Measurements from ENCODE around the gene NOC4L.

The NOC4L gene

DNA sequence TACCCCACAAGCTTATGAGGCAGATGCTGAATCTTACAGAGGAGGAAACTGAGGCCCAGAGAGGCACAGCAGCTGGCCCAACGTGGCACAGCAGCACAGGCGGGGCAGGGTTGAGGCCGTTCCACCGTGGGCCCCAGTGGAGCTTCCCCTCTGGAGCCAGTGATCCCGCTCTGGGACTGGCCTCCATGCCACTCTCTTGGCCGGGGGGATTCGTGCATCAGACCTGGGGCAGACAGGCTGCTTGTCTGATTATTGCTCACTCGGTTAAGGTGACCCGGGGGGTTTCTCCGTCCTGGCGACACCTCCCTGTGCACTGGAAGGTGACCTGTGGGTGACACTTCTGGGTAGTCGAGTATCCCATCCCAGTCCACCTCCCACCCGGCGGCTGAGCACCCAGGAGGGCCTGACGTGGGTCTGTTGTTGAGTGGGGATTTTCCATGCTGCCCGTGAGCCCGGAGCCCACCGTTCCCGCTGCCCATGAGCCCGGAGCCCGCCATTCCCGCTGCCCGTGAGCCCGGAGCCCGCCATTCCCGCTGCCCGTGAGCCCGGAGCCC is 27.8 kb downstream of the NOC4L start:
- DNase-seq = no peak

DNA sequence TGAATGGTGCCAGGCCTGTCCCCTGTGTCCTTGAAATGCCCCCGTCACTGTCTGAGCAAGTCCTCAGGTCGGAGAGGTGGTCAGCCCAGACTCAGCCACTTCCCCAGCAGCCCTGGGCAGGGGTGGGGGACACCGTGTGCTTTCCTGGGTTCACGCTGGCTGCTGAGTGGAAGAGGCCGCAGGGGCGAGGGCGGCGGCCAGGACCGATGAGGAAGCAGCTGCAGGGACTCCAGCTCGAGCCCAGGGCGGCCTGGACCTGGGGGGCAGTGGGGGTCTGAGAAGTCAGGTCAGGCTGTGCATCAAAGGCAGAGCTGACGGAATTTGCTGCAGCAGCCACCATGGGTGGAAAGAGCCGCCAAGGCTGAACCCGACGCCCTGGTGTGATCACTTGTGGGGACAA is 28.4 kb downstream of the NOC4L start:
- no peak for DNase-seq

DNA sequence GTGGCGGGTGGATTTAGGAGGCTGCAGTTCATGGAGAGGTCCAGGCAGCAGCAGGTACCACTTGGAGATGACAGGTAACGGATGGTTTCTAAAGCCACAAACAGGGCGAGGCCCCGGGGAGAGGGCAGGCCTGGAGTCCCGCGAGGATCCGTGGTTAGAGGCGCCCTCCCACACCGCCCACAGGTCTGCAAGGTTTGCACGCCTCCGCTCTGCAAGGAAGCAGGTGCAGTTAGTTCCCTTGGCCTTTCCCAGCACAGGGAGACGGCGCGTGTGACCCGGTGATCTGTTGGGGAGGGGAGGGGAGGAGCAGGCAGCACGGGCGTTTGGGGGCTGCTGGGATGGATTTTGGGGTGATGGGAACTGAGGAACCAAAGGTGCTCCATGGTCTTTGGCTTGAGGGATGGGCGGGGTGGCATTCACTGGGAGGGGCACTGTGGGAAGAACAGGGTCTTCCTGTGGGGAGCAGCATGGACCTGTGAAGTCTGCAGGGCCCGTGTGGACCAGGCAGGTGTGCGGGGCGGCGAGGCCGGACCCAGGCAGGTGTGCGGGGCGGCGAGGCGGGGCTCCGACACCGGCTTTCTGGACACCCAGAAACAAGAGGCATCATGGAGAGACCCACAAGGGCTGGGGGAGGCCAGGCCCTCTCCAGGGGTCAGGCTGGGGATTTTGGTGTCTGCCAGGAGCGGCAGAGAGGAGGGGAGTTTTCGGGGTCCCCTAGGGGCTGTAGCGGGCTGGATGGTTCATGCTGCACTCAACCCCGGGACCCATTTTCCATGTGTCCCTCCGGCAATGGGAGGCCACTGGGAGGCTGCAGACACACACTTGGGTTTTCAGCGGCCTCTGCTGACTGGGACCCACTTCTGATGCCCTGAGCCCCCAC is 29.1 kb downstream of the NOC4L start:
- no peak for DNase-seq

DNA sequence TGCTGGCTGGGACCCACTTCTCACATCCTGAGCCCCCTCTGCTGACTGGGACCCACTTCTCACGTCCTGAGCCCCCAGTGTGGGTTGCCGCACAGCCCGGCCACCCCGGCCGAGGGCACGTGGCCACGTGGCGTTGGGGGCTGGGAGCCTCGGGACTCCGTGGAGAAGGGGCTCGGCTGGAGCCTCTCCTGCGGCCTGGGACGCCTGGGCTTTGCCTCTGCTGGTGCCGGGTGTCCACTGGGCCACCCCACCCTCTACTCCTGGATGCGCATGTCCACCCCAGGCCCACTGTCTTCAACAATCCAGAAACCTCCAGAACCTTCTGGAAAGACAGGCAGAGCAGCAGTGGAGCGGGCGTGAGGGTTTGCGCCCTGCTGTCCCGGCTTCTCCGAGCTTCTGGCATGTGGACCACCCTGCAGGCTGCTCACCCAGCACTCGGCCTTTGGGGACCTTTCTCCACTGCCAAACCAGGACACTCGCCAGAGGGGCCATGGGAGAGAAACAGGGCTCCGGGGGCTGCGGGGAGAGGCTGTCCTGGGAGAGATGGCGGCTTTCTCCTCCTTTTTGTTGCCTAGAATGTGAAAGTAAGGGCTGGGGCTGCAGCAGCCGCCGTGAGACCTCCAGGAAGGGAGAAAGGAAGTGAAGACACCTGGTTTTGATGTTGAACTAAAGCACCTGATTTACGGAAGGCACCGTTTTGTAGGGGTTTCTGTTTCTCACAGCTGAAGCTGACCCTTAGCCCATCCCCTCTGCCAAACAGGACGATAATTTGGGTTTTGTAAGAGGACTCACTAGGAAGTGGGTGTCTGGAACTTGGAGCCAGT is 30.0 kb downstream of the NOC4L start:
- DNase-seq = no peak

DNA sequence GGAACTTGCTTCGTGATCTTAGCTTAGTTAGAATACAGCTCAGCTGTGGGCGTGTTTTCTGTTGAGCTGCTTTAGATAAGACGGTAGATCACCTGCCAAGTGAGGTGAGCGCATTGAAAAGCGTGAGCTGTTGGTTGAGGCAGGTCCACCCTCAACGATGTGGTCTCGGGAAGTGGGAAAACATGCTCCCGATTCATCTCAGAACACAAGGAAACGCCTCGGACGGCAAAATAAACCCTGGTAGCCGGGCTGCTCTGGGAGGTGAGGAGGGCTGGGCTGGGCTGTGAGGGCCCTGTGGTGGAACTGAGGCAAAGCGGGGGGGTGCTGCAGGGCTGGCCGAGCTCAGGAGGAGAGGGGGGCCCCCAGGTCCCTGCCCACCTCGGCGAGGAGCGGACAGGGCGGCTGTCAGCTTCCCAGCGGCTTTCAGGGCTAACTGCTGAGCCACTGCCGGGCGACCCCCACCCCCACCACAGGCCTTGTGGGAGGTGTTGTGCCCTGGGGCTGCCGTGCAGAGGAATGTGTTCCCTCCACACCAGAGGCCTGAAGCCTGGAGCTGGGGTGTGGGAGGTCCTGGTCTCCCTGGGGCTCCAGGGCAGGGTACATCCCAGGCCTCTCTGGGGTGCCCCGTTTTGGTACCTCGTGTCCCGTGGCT is 30.7 kb downstream of the NOC4L start:
- DNase-seq = no peak

DNA sequence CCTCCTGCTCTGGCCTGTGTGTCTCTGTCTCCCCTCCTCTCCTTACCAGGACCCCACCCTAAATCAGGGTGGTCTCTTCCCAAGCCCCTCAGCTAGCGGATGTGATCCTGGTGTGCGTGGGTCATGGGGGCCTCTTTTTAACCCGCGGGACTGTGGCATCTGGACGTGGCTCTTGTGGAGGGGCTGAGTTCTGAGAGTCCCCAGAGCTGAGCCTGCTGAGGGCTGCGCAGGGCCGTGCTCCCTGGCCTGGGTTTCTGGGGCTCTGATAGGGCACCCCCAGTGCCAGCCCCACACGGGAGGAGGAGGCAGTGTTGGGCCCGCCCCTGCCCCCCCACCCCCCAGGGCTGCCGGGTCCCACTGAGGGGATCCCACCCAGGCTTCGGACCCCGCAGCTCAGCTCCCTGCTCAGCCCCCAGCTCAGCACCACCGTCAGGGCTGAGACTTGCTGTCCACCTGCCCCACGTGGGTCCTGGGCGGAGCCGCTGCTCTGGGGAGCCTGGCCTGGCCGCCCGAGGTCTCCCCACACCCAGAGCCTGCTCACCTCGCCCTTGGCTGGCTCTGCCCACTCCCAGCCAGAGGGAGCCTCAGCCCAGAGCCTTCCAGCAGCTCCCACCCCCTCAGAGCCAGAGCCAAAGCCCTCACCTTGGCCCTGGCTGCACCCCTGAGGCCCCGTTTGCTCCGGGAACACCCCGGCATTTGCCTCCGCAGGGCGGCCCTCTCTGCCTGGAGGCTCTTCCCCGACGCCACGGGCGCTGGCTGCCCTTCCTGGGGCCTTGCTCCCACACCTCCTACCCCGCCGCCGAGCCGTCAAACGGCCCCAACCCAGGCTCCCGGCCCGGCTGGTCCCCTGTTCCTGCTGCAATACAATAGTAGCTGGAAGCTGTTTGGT is 31.5 kb downstream of the NOC4L start:
- no peak for DNase-seq

DNA sequence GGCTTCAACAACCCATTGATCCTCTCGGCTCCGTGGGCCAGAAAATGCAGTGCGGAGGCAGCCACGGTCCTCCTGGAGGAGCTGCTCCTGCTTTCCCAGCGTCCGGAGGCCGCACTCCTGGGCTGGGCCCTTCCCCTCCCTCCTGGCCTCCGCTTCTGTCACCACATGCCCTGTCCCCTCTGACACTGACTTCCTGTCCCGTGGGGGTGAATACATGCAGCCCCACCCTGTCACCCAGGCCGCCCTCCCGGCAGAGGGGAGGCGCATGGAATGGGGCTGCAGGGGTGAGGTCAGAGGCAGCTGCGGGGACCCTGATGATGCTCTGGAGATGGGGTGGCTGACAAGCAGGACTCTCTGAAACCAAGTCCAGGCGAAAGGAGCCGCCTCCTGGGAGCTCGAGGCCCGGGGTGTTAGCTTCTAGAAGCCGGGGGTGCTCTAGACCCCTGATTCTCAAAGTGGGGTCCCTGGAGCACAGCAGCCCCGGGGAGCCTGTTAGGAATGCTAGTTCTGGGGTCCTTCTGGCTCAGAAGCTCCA is 32.2 kb downstream of the NOC4L start:
- no peak for DNase-seq

DNA sequence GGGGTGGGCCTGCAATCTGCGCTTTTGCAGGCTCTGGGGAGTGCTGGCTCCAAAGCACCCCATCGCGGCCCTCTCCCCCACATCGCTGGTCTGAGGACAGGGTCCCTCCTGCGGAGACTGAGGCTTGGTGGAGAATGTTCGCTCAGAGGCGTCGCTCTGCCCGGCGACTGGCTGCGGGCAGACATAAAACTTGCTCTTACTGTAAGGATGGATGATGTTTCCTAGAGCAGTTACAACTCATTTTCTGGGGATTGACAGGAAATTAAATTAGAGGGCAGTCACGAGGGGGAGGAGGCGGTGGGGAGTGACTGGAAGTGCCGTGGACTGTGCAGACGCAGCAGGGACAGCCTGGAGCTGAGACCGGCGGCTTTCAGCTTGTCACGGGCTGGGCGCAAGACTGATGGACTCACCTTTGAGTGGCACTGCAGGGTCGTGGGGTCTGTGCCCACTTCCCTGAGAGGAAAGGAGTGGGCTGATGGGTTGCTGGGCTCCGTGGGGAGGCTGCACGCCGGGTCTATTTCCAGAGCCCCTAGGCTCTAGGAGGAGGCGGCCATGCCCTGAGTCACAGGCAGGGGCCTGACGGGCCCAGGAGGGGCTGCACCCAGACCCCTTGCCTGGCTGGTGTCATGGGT is 32.8 kb downstream of the NOC4L start:
- no peak for DNase-seq

DNA sequence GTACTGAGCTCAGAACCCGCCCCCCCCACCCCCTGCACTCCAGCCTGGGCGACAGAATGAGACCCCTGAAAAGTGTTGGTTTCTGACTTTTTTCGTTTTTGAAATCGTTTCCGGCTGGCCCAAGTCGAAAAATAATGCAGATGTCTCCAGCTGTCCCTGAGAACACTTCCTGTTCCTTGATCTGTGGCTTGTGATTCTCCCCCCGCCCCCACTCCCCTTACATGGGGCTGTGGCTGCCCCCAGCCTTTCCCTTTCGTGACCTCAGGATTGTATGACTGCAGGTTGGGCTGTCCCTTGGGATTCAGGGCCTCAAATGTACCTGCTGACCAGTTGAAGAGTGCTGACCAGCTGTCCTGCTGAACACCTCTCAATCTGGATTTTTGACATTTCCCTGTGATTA is 34.1 kb downstream of the NOC4L start:
- DNase-seq = no peak

DNA sequence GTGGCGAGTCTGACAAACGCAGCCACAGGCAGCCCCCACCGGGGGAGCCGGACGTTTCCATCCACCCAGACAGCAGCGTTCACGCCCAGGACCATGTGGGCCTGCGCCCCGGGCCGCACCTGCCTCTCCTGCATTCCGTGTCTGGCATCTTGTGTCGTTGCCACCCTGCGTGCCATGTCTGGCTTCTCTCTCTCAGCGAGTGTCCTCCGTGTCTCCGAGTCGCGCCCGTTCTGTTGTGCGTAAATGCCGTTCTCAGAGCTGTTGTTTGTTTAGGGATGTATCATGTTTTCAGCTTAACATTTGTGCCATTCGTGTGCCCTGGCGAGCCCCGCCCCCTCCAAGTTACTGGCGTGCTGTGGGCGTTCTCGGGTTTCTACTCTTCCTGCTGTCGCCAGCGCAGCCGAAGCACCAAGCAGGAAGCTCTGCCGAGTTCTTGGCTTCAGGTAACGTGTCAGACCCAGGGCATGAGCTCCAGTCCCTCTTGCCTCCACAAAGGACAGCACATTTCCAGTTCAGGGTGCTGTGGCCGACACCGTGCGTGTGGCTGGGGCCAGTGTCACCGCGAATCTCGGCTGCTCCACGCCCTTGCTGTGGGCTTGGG is 34.6 kb downstream of the NOC4L start:
- DNase-seq = no peak

DNA sequence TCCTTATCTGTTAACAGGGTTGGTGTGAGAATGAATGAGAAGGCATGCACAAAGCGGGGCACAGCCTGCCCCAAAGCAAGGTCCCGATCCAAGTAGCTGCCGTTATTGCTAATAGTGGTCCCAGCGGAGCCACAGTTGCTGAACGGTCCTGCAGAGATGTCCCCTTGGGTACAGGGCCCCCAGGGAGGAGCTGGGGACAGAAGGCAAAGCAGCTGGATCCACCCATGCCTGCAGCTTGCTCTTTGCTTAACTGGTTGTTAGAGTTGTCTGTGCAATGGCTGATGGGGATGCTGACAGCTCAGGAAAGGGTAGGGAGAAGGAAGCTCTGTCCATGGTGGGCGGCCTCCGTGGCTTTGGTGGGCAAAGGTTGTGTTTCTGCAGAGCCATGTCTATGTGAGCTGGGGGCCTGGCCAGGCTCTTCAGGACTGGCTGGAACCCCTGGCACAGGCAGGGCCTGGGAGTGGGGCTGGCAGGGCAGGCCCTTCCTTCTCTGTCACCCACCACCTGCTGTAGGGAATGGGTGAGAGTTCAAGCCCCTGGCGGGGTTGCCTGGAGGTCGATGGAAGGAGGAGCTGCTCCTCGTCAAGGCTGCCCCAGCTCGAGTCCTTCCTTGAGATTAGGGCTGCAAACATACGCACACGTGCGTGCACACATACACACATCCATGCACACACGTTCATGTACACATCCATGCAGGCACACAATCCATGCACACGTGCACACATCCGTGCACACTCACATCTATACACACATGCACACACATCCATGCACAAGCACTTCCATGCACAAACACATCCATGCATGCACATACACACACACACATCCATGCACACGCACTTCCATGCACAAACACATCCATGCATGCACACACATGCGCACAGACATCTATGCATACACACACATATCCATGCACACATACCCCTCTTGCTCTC is 35.4 kb downstream of the NOC4L start:
- no peak for DNase-seq

DNA sequence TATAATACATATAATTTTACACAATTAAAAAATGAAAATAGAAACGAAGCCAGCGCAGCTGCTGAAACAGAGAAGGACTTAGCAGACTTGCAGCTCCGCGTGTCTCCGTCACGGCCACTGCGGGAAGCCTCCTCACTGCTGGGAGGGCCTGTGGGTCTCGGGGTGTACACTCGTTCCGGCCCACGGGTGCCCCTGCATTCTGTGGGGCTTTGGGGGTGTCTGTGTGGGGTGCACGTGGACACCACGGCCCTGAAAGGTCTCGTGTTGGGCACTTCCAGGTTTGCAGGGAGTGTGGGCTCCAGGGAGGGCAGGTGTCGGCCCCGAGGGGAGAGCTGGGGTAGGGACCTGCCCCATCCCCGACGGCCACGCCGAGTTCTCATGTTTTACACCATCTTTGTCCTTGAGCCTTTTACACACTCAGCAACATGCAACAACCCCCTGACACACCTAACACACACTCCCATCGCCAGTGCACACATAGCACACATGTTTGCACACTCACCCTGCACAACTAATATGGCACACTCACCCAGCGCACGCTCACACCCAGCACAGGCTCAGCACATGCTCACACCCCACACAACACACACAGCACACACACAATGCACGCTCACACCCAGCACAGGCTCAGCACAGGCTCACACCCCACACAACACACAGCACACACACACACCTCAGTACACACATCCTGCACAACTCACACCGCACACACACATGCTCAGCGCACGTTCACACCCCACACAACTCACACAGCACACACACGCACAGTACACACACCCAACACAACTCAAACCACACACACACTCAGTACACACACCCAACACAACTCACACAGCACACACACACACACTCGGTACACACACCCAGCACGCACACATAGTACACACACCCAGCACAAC is 36.6 kb downstream of the NOC4L start:
- DNase-seq = no peak

DNA sequence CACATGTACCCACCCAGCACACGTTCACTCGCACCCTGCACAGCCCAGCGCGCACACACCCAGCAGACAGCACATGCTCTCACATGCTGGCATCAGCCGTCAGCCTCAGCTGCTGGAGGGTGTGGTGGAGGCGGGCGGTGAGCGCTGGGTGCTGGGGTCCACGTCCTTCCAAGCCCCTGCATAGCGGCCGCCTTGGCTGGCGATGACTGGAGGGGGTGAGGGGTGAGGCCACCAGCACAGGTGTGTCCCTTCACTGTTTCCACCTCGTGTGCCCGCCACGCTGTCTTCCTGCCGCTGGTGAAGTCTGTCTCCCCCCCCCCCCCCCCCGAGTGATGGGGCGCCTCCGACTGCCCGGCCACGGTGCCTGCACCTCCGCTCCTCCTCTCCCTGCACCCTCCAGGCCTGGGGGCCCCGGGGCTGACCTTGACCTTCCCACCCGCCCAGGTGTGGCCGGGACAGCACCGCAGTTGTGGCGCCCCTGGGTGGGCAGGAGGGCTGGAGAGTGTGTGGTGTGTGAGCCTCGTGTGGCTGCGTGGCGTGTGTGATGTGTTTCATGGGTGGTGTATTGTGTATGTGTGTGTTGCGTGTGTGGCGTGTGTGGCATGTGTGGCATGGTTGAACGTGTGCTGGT is 37.4 kb downstream of the NOC4L start:
- DNase-seq = no peak

DNA sequence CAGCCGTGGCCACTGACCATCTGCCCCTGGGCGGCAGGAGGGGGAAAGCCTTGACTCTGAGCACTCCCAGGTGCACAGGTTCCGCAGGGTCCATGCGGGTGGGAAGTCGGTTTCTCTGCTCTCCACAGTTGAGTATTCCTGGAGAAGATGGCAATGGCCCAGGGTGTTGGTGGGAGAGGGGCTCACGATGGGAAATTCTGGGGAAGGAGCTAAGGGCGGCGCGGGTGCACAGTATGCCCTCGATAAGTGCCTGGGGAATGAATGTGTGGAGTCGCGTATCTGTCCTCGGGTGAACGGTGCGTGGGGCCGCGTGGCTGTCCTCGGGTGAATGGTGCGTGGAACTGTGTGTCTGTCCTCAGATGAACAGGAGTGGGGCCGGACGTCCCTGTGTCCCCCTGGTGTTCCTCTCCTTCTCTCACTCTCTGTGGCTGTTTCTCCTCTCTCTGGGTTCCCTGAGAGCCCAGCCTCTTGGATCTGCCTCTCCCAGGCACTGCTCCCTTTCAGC is 38.0 kb downstream of the NOC4L start:
- DNase-seq = no peak

DNA sequence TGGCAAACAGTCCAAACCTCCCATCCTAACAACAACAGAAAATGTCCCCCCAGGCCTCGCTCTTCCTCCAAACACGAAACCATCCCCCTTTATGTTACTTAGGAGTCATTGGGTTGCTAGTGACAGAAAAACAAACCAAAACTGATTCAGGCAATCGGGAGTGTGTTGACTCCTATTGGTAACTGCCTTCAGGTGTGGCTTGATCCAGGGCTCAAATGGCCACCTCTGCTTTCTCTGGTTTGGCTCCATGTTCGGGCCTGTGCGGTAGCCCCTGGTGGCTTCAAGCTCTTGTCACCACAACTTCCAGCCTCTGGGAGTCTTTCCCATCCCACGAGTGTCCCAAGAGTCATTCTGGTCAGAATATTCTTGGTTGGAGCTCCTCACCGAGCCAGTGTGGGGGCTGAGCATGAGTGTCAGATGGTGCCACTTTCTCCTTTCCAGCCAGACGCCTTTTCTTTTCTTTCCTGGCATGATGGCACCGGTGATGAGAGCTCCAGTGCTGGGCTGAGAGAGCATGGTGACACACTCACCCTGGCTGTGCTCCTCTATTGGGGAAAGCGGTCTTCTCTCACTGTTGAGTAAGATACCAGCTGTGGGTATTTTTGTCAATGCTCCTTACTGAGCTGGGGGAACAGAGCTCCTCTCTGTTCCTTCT is 38.6 kb downstream of the NOC4L start:
- DNase-seq = no peak

DNA sequence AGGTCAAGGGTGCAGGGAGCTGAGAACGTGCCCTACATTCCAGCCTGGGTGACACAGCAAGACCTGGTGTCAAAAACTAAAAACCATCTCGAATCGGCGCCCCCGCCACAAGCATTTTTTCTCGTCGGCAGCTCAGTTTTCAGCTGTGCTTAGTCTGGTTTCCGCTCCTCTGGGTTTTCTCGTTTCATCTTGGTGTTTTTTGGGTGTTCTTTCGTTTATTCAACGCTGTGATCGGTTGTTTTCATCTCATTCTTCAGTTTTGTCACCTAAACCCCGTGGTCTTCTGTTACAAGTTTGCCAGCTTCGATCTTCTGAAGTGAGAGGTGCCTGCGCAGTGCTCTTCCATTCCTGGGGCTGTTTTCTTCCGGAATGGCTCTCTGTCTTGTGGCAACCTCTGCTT is 41.4 kb downstream of the NOC4L start:
- DNase-seq = no peak

DNA sequence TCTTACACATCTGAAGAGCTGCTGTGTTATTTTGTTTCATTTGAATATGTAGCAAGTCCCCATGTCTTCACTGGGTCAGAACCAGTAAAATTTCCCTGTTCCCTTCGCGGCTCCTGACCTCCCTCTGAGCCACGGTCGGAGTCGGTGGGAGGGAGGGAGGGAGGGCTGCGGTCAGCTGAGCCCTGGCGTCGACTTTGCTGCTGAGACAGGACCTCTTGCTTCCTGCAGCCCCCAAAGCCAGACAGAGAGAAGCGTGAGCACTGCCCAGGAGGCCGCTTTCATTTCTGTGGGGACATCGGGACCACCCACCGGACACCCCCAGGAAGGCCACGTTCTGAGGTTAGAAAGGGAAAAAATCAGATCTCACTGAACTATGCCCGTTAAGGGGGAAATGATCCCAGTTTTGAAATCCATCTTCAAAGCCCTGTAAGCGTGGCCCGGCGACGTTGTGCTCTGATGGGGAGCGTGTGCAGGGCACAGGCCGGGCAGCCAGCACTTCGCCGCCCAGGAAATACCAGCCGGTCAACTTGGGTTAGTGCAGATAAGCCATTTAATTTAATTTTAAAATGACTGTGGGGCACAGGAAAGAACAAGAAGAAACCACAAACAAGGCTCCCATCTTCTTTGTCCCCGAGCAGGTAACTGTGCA is 42.1 kb downstream of the NOC4L start:
- DNase-seq = no peak
